ENCODE results near the gene FAM53B.

FAM53B gene

DNA sequence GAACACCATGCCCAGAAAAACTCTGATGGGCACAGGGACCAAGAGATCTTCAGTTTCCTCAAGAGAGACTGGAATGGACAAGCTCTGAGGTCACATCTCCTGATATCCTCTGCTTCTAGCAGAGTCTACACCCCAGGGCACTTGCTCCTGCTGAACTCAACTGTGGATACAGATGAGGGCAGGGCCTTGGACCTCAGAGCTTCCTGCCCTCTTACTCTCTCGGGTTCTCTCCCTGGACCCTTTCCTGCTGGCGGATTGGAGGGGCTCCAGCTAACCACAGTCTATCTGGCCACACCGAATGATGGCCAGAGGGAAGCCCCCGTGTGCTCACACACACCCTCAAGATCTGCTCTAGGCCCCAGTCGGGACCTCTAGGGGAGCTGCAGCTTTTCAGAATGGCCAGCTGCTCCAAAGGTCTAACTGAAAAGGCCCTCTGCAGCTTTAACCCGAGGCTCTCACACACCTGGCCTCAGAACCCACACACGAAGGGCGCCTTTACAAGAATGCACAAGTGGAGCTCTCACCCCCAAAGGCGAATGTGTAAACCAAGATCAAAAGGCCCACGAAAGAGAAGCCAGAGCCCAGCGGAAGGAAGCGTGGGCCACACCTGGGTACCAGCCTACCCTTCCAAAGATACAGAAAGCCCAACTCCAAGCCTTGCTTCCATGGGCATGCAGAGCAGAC is 65.5 kb downstream of the FAM53B start:
- DNase-seq (ENCODE audit: low read depth in 2 of 2) = no peak

GRCh38 chr10:124677749-124678556 is 66.2 kb downstream of the FAM53B start:
- no peak for DNase-seq (ENCODE audit: low read depth in 2 of 2)

- DNase-seq (ENCODE audit: low read depth in 2 of 2) = no peak
Observed at GRCh38 chr10:124677293-124677699, 66.9 kb downstream of the FAM53B start.

GRCh38 chr10:124676416-124677062 is 67.6 kb downstream of the FAM53B start:
- no peak for DNase-seq (ENCODE audit: low read depth in 2 of 2)

DNA sequence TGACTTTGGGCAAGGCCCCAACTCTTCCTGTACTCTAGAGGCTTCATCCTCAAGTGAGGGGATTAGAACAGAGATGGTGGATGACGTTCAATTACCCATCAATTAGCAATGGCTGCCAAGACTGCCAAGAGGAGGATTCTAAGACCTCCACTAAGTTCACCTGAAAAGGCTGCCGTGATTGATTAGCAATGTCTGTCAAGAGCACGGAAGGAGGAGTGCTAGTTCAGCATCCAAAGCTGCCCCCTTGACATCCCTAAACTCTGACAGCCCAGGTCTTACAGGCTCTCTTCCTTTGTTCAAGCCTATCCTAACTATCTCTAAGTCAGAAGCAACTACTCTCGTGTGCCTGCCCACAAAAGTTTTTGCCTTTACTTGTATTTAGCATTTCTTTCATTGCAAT is 68.4 kb downstream of the FAM53B start:
- DNase-seq (ENCODE audit: low read depth in 2 of 2) = no peak

GRCh38 chr10:124675261-124675660 is 68.9 kb downstream of the FAM53B start:
- no peak for DNase-seq (ENCODE audit: low read depth in 2 of 2)

DNA sequence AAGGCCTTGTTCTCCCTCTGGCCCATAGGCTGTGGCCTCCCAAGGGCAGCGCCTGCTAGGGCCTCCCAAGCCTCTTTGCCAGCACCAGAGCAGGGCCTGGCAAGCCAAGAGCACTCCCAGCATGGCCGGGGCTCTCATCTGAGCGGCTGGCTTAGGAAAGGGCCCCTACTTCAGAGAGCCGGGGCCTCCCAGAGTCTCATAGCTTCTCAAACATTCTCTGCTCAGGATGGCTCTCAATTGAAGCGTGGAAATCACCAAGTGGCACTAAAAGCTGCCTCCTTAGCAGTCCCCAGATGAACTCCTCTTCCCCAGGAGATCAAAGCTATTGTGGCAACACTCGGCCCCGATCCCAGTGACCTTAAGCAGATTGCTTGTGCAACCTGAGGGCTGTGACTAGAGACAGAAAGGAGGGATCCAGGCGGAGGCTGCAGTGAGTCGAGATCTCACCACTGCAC is 69.4 kb downstream of the FAM53B start:
- no peak for DNase-seq (ENCODE audit: low read depth in 2 of 2)

- no peak for DNase-seq (ENCODE audit: low read depth in 2 of 2)
Observed at GRCh38 chr10:124672181-124672638, 72.0 kb downstream of the FAM53B start.

- DNase-seq (ENCODE audit: low read depth in 2 of 2) = no peak
Observed at GRCh38 chr10:124671486-124672075, 72.6 kb downstream of the FAM53B start.

GRCh38 chr10:124670849-124671248 is 73.3 kb downstream of the FAM53B start:
- no peak for DNase-seq (ENCODE audit: low read depth in 2 of 2)

- no peak for DNase-seq (ENCODE audit: low read depth in 2 of 2)
Observed at GRCh38 chr10:124669824-124670654, 74.1 kb downstream of the FAM53B start.

DNA sequence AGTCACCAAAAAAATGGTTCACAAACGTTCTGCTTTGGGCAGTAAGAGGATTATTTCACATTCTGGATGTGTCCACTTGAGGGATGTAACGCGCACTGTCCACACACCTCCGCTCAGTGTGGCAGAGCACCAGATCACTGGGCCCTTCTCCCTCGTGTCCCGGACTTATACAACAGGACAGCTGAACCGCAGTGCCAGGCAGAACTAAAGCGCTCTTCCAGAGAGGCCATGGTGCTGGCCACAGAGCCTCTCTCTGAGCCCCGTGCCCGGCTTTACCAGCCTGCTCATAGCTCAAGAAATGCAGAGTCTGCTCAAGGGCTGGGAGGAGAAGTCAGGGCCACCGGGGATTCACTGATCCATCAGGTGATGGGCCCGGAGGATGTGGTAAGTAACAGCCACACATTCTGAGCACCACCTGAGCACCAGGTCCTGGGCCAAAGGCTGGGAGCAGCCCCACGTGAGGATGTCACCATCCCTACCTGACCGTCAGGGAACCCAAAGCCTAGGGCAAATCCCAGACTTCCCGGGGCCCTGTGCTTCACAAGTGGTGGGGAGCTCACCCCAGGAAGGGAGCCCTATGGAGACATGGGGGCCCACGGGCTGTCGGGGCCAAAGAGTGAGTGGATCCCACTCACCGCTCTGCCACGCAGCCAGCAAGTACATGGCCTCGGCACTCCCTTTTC is 74.9 kb downstream of the FAM53B start:
- no peak for DNase-seq (ENCODE audit: low read depth in 2 of 2)

DNA sequence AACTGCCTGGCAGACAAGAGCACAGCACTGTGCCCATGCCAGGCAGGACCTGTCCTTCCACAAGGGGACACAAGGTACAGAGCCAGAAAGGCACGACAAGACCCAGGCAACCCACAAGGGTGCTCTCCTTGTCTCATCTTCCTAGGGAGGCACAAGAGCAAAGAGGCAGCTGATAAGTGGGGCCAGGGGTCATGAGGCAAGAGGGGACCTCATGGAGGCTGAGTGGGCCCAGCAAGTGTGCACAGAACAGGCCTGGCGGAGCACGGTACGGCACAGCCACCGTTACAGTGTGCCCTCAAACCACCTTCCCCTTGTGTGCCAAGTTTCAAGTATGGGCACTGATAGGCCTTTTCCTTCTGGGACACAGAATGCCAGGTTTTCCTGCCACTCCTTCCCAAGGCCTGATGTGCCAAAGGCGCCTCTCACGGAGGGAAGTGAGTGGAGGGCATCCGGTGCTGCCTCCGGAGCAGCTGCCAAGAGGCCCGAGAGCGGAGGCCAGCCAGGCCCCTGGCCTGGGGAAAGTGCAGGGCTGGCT is 75.6 kb downstream of the FAM53B start:
- DNase-seq (ENCODE audit: low read depth in 2 of 2) = no peak

DNA sequence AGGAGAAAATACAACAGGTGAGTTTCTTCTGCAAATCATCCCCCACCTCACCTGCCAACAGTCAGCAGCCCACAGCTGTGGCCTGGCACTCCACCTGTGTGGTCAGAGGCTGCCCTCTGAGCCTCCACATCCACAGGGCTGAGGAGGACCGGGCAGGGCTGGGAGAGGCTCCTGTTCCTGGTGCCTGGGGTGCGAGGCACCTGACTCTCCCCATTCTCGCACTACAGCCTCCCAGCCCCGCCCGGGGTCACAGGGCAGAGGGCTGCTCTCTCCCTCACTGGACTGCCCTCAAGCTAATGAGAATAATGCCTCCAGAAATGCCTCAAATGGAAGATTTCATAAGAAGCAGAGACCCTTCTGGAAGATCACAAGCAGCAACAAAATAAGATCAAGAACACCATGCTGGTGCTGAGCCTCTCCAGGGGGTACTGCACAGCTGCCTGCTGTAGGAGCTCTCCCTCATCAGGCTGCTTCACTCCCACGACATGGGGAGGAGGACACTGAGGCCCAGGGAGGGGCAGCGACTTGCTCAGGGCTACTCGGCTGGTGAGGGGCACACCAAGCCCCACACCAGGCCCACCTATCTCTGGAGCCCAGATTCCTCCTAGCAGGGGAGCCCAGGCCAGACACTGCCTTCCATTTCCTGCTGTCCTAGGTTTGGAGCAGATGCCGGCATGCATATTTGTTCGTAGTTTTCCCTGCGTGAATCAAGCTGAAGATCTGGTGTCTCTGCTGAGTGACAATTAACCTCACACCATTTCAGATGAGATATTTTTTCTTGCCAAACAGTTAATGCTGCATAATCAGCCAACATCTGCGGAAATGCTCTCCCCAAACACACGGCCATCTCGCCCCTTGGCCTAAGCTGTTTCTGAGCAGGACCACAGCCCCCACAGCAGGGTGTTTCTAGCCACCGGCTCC is 76.5 kb downstream of the FAM53B start:
- DNase-seq (ENCODE audit: low read depth in 2 of 2) = no peak

GRCh38 chr10:124666494-124666893 is 77.7 kb downstream of the FAM53B start:
- no peak for DNase-seq (ENCODE audit: low read depth in 2 of 2)

- DNase-seq (ENCODE audit: low read depth in 2 of 2) = no peak
Observed at GRCh38 chr10:124665980-124666379, 78.2 kb downstream of the FAM53B start.

- DNase-seq (ENCODE audit: low read depth in 2 of 2) = no peak
Observed at GRCh38 chr10:124665558-124665957, 78.6 kb downstream of the FAM53B start.

DNA sequence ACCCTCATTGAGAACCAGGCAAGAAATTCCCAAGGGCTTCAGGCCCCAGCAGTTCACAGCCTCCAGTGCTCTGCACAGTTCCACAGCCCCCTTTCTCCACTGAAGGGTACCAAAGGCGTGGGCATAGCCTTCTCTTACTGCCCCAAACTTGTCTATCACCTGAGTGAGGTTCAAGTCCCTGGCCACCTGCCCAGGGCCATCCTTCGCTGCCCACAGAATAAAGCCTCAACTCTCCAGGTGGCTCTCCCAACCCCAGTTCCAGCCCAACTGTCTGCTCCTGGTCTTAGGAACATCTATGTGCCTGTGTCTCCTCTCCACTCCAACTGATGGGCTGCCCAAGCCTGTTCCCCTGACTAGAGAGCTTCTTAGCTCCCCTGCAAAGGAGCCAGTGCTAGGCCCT is 79.1 kb downstream of the FAM53B start:
- no peak for DNase-seq (ENCODE audit: low read depth in 2 of 2)

GRCh38 chr10:124663766-124664360 is 80.3 kb downstream of the FAM53B start:
- DNase-seq (ENCODE audit: low read depth in 2 of 2) = no peak
